ENCODE results near the gene YIPF1. TPM values are rescaled to one million over a fixed set of nuclear protein-coding genes. Genes with fewer than 3 reads are reported as not detected.

YIPF1 gene
- total RNA-seq, 1 donor from 2014 or later, result 18.5 TPM

DNA sequence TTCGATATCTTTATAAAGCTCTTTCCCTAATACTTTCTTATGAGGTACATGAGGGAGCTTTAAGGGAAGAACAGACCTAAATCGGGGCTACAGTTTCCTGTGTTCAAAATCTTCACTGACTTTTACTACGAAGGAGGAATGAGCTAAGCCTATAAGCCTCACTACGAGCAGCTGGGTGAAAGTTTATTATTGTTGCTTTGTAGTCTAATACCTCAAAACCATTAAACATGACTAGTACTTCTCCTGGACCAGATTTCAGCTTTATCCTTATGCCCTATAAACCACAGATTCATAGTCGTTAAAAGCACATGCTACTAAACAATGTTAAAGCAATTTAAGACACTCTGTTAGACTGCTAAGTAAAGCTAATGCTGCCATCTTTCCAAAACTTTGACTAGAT, 81.7 kb downstream of the YIPF1 start:
- no peak overlapping the region for H3K27ac Mint-ChIP-seq
- DNase-seq (no peak), ATAC-seq (ENCODE audit: low read depth) (no peak)
- no peaks in the 10 kb centered on the region for H3K27me3 Mint-ChIP-seq
- no peaks in the 10 kb centered on the region for H3K9me3 Mint-ChIP-seq
- H3K4me3 Mint-ChIP-seq, result no peak overlapping the region
- peaks cover 72% of the 10 kb centered on the region for H3K36me3 Mint-ChIP-seq (ENCODE audit: low read depth)
- no peaks in the 10 kb centered on the region for H3K4me1 Mint-ChIP-seq
- TF ChIP-seq, protein P1, sequence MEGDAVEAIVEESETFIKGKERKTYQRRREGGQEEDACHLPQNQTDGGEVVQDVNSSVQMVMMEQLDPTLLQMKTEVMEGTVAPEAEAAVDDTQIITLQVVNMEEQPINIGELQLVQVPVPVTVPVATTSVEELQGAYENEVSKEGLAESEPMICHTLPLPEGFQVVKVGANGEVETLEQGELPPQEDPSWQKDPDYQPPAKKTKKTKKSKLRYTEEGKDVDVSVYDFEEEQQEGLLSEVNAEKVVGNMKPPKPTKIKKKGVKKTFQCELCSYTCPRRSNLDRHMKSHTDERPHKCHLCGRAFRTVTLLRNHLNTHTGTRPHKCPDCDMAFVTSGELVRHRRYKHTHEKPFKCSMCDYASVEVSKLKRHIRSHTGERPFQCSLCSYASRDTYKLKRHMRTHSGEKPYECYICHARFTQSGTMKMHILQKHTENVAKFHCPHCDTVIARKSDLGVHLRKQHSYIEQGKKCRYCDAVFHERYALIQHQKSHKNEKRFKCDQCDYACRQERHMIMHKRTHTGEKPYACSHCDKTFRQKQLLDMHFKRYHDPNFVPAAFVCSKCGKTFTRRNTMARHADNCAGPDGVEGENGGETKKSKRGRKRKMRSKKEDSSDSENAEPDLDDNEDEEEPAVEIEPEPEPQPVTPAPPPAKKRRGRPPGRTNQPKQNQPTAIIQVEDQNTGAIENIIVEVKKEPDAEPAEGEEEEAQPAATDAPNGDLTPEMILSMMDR (IDR thresholded peaks at IDR 0.05), result no peak
- ChIA-PET POLR2A (no interaction called here), CTCF (no interaction called here)
- intact Hi-C loops (cut with micrococcal nuclease), result no loop called here

DNA sequence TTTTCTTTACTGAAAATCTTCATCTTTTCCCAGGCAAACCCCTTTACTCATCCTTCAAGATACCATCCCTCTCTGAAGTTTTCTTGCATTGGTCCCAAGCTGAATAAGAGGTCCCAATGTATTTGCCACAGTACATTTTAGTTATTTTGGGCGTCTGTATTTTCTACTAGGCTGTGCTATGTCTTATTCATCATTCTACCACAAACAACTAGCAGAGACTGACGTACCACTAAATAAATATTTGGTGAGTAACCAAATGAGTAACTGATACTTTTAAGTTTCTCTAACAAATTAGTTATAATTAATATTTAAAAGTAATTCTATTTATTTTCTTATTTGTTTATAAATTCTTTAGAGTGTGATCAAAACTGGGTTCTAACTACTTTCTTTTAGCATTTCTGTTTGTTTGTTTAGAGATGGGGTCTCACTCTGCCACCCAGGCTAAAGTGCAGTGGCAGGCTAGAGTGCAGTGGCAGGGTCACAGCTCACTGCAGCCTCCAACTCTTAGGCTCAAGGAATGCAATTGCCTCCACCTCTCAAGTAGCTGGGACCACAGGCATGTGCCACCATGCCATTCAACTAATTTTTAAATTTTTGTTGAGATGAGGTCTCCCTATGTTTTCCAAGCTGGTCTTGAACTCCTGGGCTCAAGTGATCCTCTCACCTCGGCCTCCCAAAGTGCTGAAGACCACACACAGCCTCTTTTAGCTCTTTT, 84.6 kb downstream of the YIPF1 start:
- no peaks in the 10 kb centered on the region for H3K4me1 Mint-ChIP-seq
- ChIA-PET CTCF (no interaction called here), POLR2A (no interaction called here)
- H3K27me3 Mint-ChIP-seq, result no peaks in the 10 kb centered on the region
- no peak overlapping the region for H3K4me3 Mint-ChIP-seq
- H3K27ac Mint-ChIP-seq, result no peak overlapping the region
- no peaks in the 10 kb centered on the region for H3K9me3 Mint-ChIP-seq
- DNase-seq, result no peak
- TF ChIP-seq, protein P1 (IDR thresholded peaks at IDR 0.05), result no peak
- intact Hi-C loops (cut with micrococcal nuclease), result no loop called here
- peaks cover 67% of the 10 kb centered on the region for H3K36me3 Mint-ChIP-seq (ENCODE audit: low read depth)
- ATAC-seq (ENCODE audit: low read depth), result no peak

DNA sequence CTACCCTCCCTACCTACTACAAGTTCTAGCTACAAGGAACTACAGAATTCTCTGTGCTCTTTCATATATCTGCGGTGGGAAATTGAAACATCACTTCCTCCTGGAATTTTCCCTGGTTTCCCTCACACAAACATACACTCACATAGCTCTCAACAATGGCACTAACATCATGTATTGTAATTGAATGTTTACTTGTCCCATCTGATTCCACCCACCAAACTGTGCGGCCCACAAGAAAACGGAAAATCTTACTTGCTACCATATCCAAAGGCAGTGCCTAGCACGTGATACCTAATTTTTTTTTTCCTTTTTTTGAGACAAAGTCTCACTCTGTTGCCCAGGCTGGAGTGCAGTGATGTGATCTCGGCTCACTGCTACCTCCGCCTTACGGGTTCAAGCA, 85.4 kb downstream of the YIPF1 start:
- DNase-seq, result no peak
- H3K27me3 Mint-ChIP-seq, result no peaks in the 10 kb centered on the region
- CTCF ChIA-PET, result no interaction called here
- ATAC-seq (ENCODE audit: low read depth), result no peak
- no peaks in the 10 kb centered on the region for H3K4me1 Mint-ChIP-seq
- peaks cover 73% of the 10 kb centered on the region for H3K36me3 Mint-ChIP-seq (ENCODE audit: low read depth)
- no peak overlapping the region for H3K27ac Mint-ChIP-seq
- TF ChIP-seq, protein P1 (IDR thresholded peaks at IDR 0.05), result no peak
- intact Hi-C loops (cut with micrococcal nuclease), result no loop called here
- POLR2A ChIA-PET, result no interaction called here
- H3K9me3 Mint-ChIP-seq, result no peaks in the 10 kb centered on the region
- no peak overlapping the region for H3K4me3 Mint-ChIP-seq

Other genes starting within 250 kb of the YIPF1 start
- gene GLIS1, start 150.6 kb downstream of the YIPF1 start, total RNA-seq, result not detected in 2 replicates
- gene NDC1, start 51.5 kb downstream of the YIPF1 start, total RNA-seq, result 10.6 and 14.0 TPM in 2 replicates
- gene DIO1, start 4.4 kb upstream of the YIPF1 start, total RNA-seq, result not detected in 2 replicates
- gene IFT25, start 55.9 kb upstream of the YIPF1 start, total RNA-seq, result 38.0 and 41.0 TPM in 2 replicates
- gene LRRC42, start 56.6 kb upstream of the YIPF1 start, total RNA-seq, result 13.8 and 14.6 TPM in 2 replicates
- gene LDLRAD1, start 128.4 kb upstream of the YIPF1 start, total RNA-seq, result not detected in 2 replicates
- gene TMEM59, start 163.4 kb upstream of the YIPF1 start, total RNA-seq, result 103 and 123 TPM in 2 replicates
- gene TCEANC2, start 163.8 kb upstream of the YIPF1 start, total RNA-seq, result 7.3 and 8.1 TPM in 2 replicates